HG03097 (cell line): Measurements from ENCODE around the gene OPN1SW.

ENCODE experiments used
- ATAC-seq: cut with Tn5 transposase; IDR thresholded peaks from one replicate; pipeline ENCODE4 v1.9.1; 2021; ENCODE audit not compliant: unreplicated experiment, low FRiP score

OPN1SW gene

GRCh38 chr7:128775744-128776474 lies at the start of gene OPN1SW:
OPN1SW (minus strand) TSS chr7:128775794; CDS start chr7:128775781, 13 bp downstream.
- no peak for ATAC-seq

- ATAC-seq: no peak
These were observed 46.1 kb upstream of the OPN1SW start for GRCh38 chr7:128821724-128822123.

GRCh38 chr7:128818694-128819093 lies 43.1 kb upstream of the OPN1SW start:
- ATAC-seq: no peak

- ATAC-seq: no peak
These were observed 39.8 kb upstream of the OPN1SW start for GRCh38 chr7:128815289-128815942.

- no peak for ATAC-seq
These were observed 38.9 kb upstream of the OPN1SW start for GRCh38 chr7:128814499-128814898.

GRCh38 chr7:128812514-128813168 lies 37.0 kb upstream of the OPN1SW start:
- ATAC-seq: no peak

GRCh38 chr7:128811631-128812430 lies 36.2 kb upstream of the OPN1SW start:
- no peak for ATAC-seq

GRCh38 chr7:128810997-128811396 lies 35.4 kb upstream of the OPN1SW start:
- no peak for ATAC-seq

- ATAC-seq: no peak
These were observed 34.9 kb upstream of the OPN1SW start for GRCh38 chr7:128810473-128810872.

GRCh38 chr7:128809363-128809762 lies 33.8 kb upstream of the OPN1SW start:
- ATAC-seq: no peak

- ATAC-seq: no peak
These were observed 31.6 kb upstream of the OPN1SW start for GRCh38 chr7:128807191-128807590.

- no peak for ATAC-seq
These were observed 29.6 kb upstream of the OPN1SW start for GRCh38 chr7:128805225-128805624.

- no peak for ATAC-seq
These were observed 28.9 kb upstream of the OPN1SW start for GRCh38 chr7:128804484-128804883.

GRCh38 chr7:128801667-128802418 lies 26.2 kb upstream of the OPN1SW start:
- ATAC-seq: no peak

- no peak for ATAC-seq
These were observed 25.4 kb upstream of the OPN1SW start for GRCh38 chr7:128801003-128801402.

- ATAC-seq: no peak
These were observed 25.0 kb upstream of the OPN1SW start for GRCh38 chr7:128800567-128800966.

GRCh38 chr7:128799451-128799850 lies 23.9 kb upstream of the OPN1SW start:
- no peak for ATAC-seq

- ATAC-seq: no peak
These were observed 20.7 kb upstream of the OPN1SW start for GRCh38 chr7:128796327-128796726.

GRCh38 chr7:128795129-128795528 lies 19.5 kb upstream of the OPN1SW start:
- no peak for ATAC-seq

- no peak for ATAC-seq
These were observed 18.8 kb upstream of the OPN1SW start for GRCh38 chr7:128794436-128794835.
